Hematopoietic multipotent progenitor cell (in vitro differentiated cells): ENCODE data around the gene RAB41. TPM values are rescaled to one million over a fixed set of nuclear protein-coding genes. Genes with fewer than 3 reads are reported as not detected.
A peak's percentile ranks its signal among the peaks of the same experiment; 100 is the strongest.
"Not testable (repeated sequence)": the region's sequence is repeated elsewhere in the genome, so short reads cannot be mapped to it uniquely, and the experiment has no call there.

Experiments
- DNase-seq, 3 donors: peaks; one replicate each; pipeline ENCODE4 v3.0.0-alpha.2; 2011 to 2015; ENCODE audit warnings: low read depth in 2 of 3, low spot score in 2 of 3
- total RNA-seq: library from RNA; depleted of rRNA; stranded (reverse); fragments of >200 nt; gene quantifications from one replicate; pipeline ENCODE4 v1.2.3, GENCODE V29; 2012

RAB41 gene
- total RNA-seq, result not detected

GRCh38 chrX:70281951-70282350 lies at the start of gene RAB41:
Gene RAB41 (plus strand): TSS chrX:70282172. CDS start chrX:70282218, 46 bp downstream.
- DNase-seq, result no peak

- no peak for DNase-seq
These were observed 47.6 kb upstream of the RAB41 start, which contains the start of gene AWAT1 for GRCh38 chrX:70234355-70234754. Gene AWAT1 (plus strand): TSS chrX:70234655. CDS start chrX:70234696, 41 bp downstream.

DNA sequence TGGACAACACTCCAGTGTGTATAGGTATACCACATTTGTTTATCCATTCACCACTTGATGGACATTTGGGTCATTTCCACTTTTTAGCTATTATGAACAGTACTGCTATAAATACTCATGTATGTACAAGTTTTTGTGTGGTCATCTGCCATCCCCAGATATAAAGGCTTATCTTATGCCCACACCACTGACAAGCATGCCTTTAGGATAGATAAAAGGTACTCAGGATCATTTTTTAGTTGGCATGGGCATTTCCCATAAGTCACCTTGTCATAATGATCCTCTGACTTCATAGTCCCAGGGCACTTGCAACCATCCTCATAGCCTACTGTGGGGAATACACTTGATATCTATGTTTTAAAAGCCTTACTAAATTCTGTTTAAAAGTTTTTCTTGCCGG lies 41.2 kb upstream of the RAB41 start:
- no peak for DNase-seq

GRCh38 chrX:70241501-70241900 lies 40.5 kb upstream of the RAB41 start:
- DNase-seq, result no peak

DNA sequence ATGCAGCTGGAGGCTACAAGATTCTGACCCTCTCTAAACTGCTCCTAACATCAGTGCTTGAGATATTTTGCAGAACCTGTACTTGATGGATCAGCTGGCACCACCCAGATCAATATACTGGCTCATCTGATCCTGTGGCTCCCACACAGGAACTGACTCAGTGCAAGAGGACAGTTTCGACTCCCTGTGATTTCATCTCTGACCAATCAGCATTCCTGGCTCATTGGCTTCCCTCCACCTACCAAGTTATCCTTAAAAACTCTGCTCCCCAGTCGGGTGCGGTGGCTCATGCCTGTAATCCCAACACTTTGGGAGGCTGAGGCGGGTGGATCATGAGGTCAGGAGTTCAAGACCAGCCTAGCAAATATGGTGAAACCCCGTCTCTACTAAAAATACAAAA lies 38.4 kb upstream of the RAB41 start:
- not testable (repeated sequence) for DNase-seq

DNA sequence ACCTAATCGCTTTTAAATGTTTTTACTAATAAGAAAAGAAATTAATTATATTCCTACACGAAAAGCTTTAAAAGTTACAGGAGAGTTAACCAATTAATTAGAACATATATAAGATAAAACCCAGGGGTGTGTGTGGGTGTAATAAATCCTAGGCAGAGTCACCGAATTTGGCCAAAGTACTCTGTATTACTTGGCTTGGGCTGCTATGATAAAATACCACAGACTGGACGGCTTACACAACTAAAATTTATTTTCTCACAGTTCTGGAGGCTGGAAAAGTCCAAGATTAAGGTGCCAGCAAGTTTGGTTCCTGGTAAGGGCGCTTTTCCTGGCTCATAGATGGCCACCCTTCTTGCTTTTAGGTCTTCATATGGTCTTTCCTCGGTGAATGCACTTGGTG lies 37.1 kb upstream of the RAB41 start:
- DNase-seq, result no peak

DNA sequence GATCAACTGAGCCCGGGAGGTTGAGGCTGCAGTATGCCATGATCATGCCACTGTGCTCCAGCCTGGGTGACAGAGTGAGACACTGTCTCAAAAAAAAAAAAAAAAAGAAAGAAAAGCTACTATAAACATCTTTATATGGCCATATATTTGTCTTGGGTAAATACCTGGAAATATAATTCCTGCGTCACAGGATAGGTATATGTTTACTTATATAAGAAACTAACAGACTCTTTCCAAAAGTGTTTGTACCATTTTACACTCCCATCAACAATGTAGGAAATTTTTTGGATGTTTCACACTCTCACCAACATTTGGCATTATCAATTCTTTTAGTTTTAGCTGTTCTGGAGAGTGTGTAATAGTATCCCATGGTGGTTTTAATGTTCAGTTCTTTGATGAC lies 34.7 kb upstream of the RAB41 start:
- DNase-seq, result no peak

DNA sequence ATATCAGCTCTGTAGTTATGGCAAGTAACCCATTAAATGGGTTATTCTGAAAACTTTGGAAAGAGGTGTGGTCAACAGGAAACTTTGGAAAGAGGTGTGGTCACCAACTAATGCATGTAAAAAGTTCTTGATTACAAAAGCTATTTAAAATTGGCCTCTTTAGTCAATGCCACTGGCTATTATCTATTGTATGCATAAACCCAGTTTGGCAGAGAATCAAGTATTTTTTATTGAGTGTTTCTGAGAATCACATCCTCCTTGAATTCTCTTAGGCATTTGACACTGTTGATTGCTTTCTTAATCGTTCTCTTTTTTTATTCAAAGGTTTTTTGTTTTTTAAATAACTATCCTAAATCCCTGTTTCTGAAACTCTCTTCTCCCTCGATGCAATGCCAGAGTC lies 29.5 kb upstream of the RAB41 start:
- DNase-seq, result no peak

- DNase-seq, result no peak
These were observed 28.5 kb upstream of the RAB41 start for GRCh38 chrX:70253377-70254062.

- DNase-seq, result no peak
These were observed 27.9 kb upstream of the RAB41 start for GRCh38 chrX:70254063-70254400.

DNA sequence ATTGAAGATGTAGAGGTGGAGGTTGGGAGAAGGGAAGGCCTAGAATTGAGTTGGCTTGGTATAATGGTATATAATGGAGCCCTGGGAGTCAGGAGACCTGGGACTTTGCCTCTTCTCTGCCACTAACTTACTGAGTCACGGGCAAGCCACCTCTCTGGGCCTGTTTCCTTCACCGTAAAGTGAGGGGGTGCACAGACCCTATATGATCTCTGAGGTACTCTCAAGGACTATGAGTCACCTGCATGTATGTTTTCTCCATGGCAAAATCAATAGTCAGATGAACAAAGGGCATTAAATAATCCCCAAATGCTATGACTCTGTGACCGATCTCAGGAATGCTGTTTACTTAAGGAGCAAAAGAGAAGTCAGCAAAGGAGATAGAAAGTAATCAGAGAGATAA lies 27.1 kb upstream of the RAB41 start:
- DNase-seq, result no peak

DNA sequence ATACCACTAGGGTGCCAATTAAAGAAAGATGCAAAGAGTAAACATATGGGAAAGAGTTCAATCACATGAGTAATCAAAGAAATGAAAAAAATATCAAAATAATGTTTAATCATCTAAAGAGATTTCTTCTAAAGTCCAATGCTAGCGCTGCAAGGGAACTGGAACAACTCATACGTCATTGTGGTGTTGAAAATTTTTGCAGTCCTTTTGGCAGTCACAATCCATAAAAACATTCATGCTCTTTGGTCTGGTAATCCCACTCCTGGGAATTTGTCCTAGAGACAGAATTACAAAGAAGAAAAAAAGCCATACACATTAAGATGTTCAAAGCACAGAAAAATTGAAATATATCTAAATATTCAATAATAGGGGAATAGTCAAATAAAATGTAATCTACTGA lies 26.5 kb upstream of the RAB41 start:
- DNase-seq, result no peak

- no peak for DNase-seq
These were observed 24.3 kb upstream of the RAB41 start for GRCh38 chrX:70257423-70258288.

DNA sequence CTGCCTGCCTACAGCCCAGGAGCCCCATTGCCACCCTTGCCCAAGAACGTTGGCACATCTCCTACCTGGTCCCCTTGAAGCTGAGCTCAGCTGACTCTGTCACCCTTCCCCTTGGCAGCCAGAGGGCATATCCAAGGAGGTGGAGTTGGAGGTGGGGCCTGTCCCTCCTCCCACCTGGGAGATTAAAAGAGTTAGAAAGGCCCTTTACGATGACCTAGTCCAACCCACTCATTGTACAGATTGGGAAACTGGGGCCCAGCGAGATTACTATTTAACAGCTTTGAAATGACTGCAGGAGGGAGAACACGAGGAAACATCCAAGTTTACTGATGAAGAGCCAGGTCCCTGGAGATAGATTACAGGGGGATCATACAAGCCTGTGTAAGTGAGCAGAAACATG lies 21.9 kb upstream of the RAB41 start, which contains the start of gene P2RY4:
Gene P2RY4 (minus strand): TSS at position 101 of the 400 bp plus-strand sequence. CDS start 580 bp downstream, outside the sequence.
- DNase-seq, result no peak

DNA sequence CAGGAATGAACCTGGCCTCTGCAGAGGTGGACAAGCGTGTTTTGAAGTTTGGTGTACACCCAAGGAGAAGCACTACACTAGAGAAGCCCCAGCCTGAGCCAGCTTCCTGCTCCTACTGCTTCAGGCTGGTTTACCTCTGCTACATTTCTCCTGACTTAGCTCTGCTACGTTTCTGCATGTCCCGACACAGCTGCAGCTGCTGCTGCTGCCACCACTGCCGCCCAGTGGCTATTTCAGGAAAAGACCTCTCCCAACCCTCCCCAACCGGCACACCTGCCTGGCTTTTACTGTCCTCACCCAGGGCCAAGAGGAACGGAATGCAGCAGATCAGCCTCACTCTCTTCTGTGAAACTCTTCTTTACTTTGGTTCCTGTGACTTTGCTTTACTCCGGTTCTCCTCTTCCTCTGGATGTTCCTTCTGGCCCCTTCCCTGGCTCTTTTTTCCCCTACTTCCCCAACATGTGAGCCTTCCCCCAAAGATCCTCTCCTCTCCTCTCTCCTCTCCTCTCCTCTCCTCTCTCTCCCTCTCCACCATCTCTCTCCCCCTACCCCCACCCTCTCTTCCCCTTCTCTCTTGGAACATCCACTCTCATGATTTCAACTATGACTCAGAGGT lies 18.9 kb upstream of the RAB41 start:
- DNase-seq, result peak in 2 of 3 donors; percentile 1 to 11

GRCh38 chrX:70264784-70265183 lies 17.2 kb upstream of the RAB41 start:
- DNase-seq, result no peak

DNA sequence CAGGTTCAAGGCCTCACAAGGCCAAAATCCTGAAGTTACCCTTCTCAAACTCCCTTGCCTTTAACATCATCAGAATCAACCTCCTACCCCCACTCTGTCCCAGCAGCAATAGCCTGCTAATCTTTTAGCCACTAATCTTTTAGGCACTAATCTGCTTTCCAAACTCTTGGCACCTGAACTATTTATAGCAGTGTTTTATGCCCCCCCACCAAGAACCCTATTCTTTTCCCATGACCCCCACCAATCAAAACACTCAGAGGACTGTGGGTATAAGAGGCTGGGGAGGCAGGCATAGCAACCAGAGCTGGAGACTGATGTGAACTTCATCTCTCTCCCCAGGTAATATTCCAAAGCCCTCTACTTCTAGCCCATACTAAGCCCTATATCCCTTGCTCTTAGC lies 13.9 kb upstream of the RAB41 start, which contains the start of gene ARR3:
Gene ARR3 (plus strand): TSS at position 301 of the 400 bp plus-strand sequence. CDS start 1,052 bp downstream, outside the sequence.
- DNase-seq, result no peak

DNA sequence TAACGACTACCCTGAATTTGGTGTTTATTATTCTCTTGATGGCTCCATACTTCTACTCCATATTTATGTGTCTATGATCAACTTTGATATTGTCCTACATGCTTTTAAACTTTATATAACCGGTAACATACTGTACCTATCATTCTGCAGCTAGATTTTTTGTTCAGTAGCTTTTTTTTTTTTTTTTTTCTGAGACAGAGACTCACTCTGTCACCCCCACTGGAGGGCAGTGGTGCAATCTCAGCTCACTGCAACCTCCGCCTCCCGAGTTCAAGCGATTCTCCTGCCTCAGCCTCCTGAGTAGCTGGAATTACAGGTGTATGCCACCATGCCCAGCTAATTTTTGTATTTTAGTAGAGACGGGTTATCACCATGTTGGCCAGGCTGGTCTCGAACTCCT lies 7.9 kb upstream of the RAB41 start:
- not testable (repeated sequence) for DNase-seq

DNA sequence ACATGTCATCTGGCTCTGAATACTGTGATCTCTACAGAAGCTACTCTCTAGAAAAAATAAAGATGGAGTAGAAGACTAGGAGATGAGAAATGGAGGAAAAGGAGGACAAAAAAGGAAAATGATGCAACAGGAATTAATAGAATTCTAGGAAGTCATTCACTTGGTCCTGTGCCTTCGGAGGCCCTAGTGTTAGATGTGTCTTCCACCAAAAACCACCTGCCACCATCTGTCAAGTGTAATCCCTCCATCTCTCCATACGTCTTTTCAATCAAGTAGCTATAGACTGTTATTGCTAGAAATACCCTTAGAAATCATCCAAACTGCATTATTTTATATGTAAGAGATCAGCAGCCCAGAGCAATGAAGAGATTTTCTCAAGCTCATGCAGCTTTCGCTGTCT lies 2.9 kb upstream of the RAB41 start:
- no peak for DNase-seq

DNA sequence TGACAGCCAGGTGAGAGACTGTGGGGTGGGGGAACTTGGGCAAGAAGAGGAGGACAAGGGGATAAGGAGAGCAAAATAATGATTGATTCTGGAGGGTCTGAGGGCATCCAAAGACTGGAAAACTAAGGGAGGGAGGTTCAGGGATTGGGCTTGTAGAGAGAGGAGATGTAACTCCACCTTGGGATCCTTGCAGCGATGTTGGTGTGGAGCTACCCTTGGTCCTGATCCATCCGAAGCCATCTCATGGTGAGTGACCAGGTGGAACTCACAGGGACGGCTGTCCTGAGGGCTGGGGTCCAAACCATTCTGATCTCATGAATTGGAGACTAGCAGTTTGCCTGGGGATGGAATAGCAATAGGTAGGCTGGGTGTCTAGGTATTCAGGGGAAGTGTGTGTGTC lies 1.4 kb upstream of the RAB41 start:
- DNase-seq, result no peak

GRCh38 chrX:70289168-70289792 lies 7.3 kb downstream of the RAB41 start:
- no peak for DNase-seq
